ENCODE measurements around the gene NUP88.

Gene NUP88

GRCh38 chr17:5419356-5419958, at the start of gene NUP88:
Gene NUP88 (minus strand): TSS chr17:5419662. CDS start chr17:5419650, 12 bp downstream.
- DNase-seq (ENCODE audit: low read depth, low spot score), result peak; percentile 93
- H3K36me3 ChIP-seq (ENCODE audit: insufficient read depth, insufficient read length, low read length), result peaks cover 60% of the 10 kb centered on the region

GRCh38 chr17:5468075-5468473, 48.6 kb upstream of the NUP88 start:
- H3K9me3 ChIP-seq (ENCODE audit: insufficient read depth, low read length), result no peaks in the 10 kb centered on the region
- peak overlapping the region; percentile 98 for H3K9ac ChIP-seq (ENCODE audit: insufficient read length, low read depth)
- no peaks in the 10 kb centered on the region for H3K4me1 ChIP-seq (ENCODE audit: insufficient read depth, insufficient read length)
- H3K36me3 ChIP-seq (ENCODE audit: insufficient read depth, insufficient read length, low read length), result peaks cover 26% of the 10 kb centered on the region
- H3K27me3 ChIP-seq (ENCODE audit: insufficient read depth, insufficient read length), result no peaks in the 10 kb centered on the region
- TF ChIP-seq YY1 (IDR thresholded peaks at IDR 0.05; ENCODE audit: insufficient read depth, insufficient read length) (no peak), SUZ12 (IDR thresholded peaks at IDR 0.05; ENCODE audit: extremely low read depth, insufficient read depth, insufficient read length) (no peak), ZNF274 (IDR thresholded peaks at IDR 0.05; ENCODE audit: low read depth, low read length) (no peak)
- H3K4me3 ChIP-seq (ENCODE audit: insufficient read length, low read depth), result peak overlapping the region; percentile 90
- DNase-seq (ENCODE audit: low read depth, low spot score), result no peak

More at GRCh38 chr17:5419356-5419958, at the start of gene NUP88:
- H3K4me1 ChIP-seq (ENCODE audit: insufficient read depth, insufficient read length), result no peaks in the 10 kb centered on the region
- peak within 1 kb of the TSS; percentile 93 for H3K9ac ChIP-seq (ENCODE audit: insufficient read length, low read depth)
- no peaks in the 10 kb centered on the region for H3K9me3 ChIP-seq (ENCODE audit: insufficient read depth, low read length)
- no peak for TF ChIP-seq SUZ12 (IDR thresholded peaks at IDR 0.05; ENCODE audit: extremely low read depth, insufficient read depth, insufficient read length)
- TF ChIP-seq ZNF274 (IDR thresholded peaks at IDR 0.05; ENCODE audit: low read depth, low read length), result no peak
- peak; percentile 83 for TF ChIP-seq YY1 (IDR thresholded peaks at IDR 0.05; ENCODE audit: insufficient read depth, insufficient read length)
- H3K4me3 ChIP-seq (ENCODE audit: insufficient read length, low read depth), result peak within 1 kb of the TSS; percentile 96
- H3K27me3 ChIP-seq (ENCODE audit: insufficient read depth, insufficient read length), result no peaks in the 10 kb centered on the region

- Histone ChIP-seq H3K9me3 (ENCODE audit: insufficient read depth, low read length) (no peaks in the 10 kb centered on the region), H3K4me1 (ENCODE audit: insufficient read depth, insufficient read length) (no peaks in the 10 kb centered on the region), H3K36me3 (ENCODE audit: insufficient read depth, insufficient read length, low read length) (peaks cover 23% of the 10 kb centered on the region), H3K9ac (ENCODE audit: insufficient read length, low read depth) (peak overlapping the region; percentile 98), H3K27me3 (ENCODE audit: insufficient read depth, insufficient read length) (no peaks in the 10 kb centered on the region), H3K4me3 (ENCODE audit: insufficient read length, low read depth) (peak overlapping the region; percentile 90)
- TF ChIP-seq SUZ12 (IDR thresholded peaks at IDR 0.05; ENCODE audit: extremely low read depth, insufficient read depth, insufficient read length), result no peak
- no peak for TF ChIP-seq YY1 (IDR thresholded peaks at IDR 0.05; ENCODE audit: insufficient read depth, insufficient read length)
- TF ChIP-seq ZNF274 (IDR thresholded peaks at IDR 0.05; ENCODE audit: low read depth, low read length), result no peak
- DNase-seq (ENCODE audit: low read depth, low spot score), result no peak
Measured at GRCh38 chr17:5467416-5467815, 48.0 kb upstream of the NUP88 start.

- Histone ChIP-seq H3K4me1 (ENCODE audit: insufficient read depth, insufficient read length) (no peaks in the 10 kb centered on the region), H3K4me3 (ENCODE audit: insufficient read length, low read depth) (no peak overlapping the region), H3K9ac (ENCODE audit: insufficient read length, low read depth) (no peak overlapping the region), H3K27me3 (ENCODE audit: insufficient read depth, insufficient read length) (no peaks in the 10 kb centered on the region), H3K36me3 (ENCODE audit: insufficient read depth, insufficient read length, low read length) (peaks cover 23% of the 10 kb centered on the region), H3K9me3 (ENCODE audit: insufficient read depth, low read length) (no peaks in the 10 kb centered on the region)
- no peak for DNase-seq (ENCODE audit: low read depth, low spot score)
- no peak for TF ChIP-seq SUZ12 (IDR thresholded peaks at IDR 0.05; ENCODE audit: extremely low read depth, insufficient read depth, insufficient read length)
- TF ChIP-seq ZNF274 (IDR thresholded peaks at IDR 0.05; ENCODE audit: low read depth, low read length), result no peak
- TF ChIP-seq YY1 (IDR thresholded peaks at IDR 0.05; ENCODE audit: insufficient read depth, insufficient read length), result no peak
Measured at GRCh38 chr17:5466295-5466694, 46.8 kb upstream of the NUP88 start.

GRCh38 chr17:5464717-5465507, 45.5 kb upstream of the NUP88 start:
- Histone ChIP-seq H3K4me3 (ENCODE audit: insufficient read length, low read depth) (no peak overlapping the region), H3K27me3 (ENCODE audit: insufficient read depth, insufficient read length) (no peaks in the 10 kb centered on the region), H3K9me3 (ENCODE audit: insufficient read depth, low read length) (no peaks in the 10 kb centered on the region), H3K36me3 (ENCODE audit: insufficient read depth, insufficient read length, low read length) (peaks cover 32% of the 10 kb centered on the region), H3K4me1 (ENCODE audit: insufficient read depth, insufficient read length) (no peaks in the 10 kb centered on the region), H3K9ac (ENCODE audit: insufficient read length, low read depth) (no peak overlapping the region)
- TF ChIP-seq YY1 (IDR thresholded peaks at IDR 0.05; ENCODE audit: insufficient read depth, insufficient read length) (no peak), ZNF274 (IDR thresholded peaks at IDR 0.05; ENCODE audit: low read depth, low read length) (no peak), SUZ12 (IDR thresholded peaks at IDR 0.05; ENCODE audit: extremely low read depth, insufficient read depth, insufficient read length) (no peak)
- no peak for DNase-seq (ENCODE audit: low read depth, low spot score)

GRCh38 chr17:5446786-5447185, 27.3 kb upstream of the NUP88 start:
- H3K9me3 ChIP-seq (ENCODE audit: insufficient read depth, low read length), result no peaks in the 10 kb centered on the region
- H3K27me3 ChIP-seq (ENCODE audit: insufficient read depth, insufficient read length), result no peaks in the 10 kb centered on the region
- no peak for TF ChIP-seq YY1 (IDR thresholded peaks at IDR 0.05; ENCODE audit: insufficient read depth, insufficient read length)
- no peak for TF ChIP-seq SUZ12 (IDR thresholded peaks at IDR 0.05; ENCODE audit: extremely low read depth, insufficient read depth, insufficient read length)
- no peak for TF ChIP-seq ZNF274 (IDR thresholded peaks at IDR 0.05; ENCODE audit: low read depth, low read length)
- H3K4me1 ChIP-seq (ENCODE audit: insufficient read depth, insufficient read length), result no peaks in the 10 kb centered on the region
- peaks cover 79% of the 10 kb centered on the region for H3K36me3 ChIP-seq (ENCODE audit: insufficient read depth, insufficient read length, low read length)
- H3K4me3 ChIP-seq (ENCODE audit: insufficient read length, low read depth), result no peak overlapping the region
- no peak overlapping the region for H3K9ac ChIP-seq (ENCODE audit: insufficient read length, low read depth)
- no peak for DNase-seq (ENCODE audit: low read depth, low spot score)

- Histone ChIP-seq H3K4me1 (ENCODE audit: insufficient read depth, insufficient read length) (no peaks in the 10 kb centered on the region), H3K36me3 (ENCODE audit: insufficient read depth, insufficient read length, low read length) (peaks cover 70% of the 10 kb centered on the region), H3K9me3 (ENCODE audit: insufficient read depth, low read length) (no peaks in the 10 kb centered on the region), H3K9ac (ENCODE audit: insufficient read length, low read depth) (no peak overlapping the region), H3K27me3 (ENCODE audit: insufficient read depth, insufficient read length) (no peaks in the 10 kb centered on the region), H3K4me3 (ENCODE audit: insufficient read length, low read depth) (no peak overlapping the region)
- TF ChIP-seq SUZ12 (IDR thresholded peaks at IDR 0.05; ENCODE audit: extremely low read depth, insufficient read depth, insufficient read length), result no peak
- no peak for TF ChIP-seq YY1 (IDR thresholded peaks at IDR 0.05; ENCODE audit: insufficient read depth, insufficient read length)
- no peak for TF ChIP-seq ZNF274 (IDR thresholded peaks at IDR 0.05; ENCODE audit: low read depth, low read length)
- DNase-seq (ENCODE audit: low read depth, low spot score), result no peak
Measured at GRCh38 chr17:5444209-5444608, 24.7 kb upstream of the NUP88 start.
